IMR-90 (cell line): Measurements from ENCODE around the gene CYB5R3. TPM values are rescaled to one million over a fixed set of nuclear protein-coding genes. Genes with fewer than 3 reads are reported as not detected.
A peak's percentile ranks its signal among the peaks of the same experiment; 100 is the strongest.
"Not testable (repeated sequence)": the region's sequence is repeated elsewhere in the genome, so short reads cannot be mapped to it uniquely, and the experiment has no call there.

Source experiments
- ATAC-seq: fragments of 200-7000 bp; cut with Tn5 transposase; 2 replicates; pipeline ENCODE4 v1.9.1; 2020; ENCODE audit warnings: low read depth, mild to moderate bottlenecking, moderate library complexity
- BruUV-seq: library from RNA; stranded (reverse); fragments of 400-500 nt; replicated peaks from 2 replicates; lab custom pipeline; 2021; lab: Mats Ljungman, UMichigan
- CTCF ChIA-PET: fragments of 300-600 bp; formaldehyde crosslinking; extraction: SDS; loops from one replicate; lab custom pipeline; 2021; ENCODE audit warnings: antibody characterized with exemption; lab: Yijun Ruan, JAX
- POLR2A ChIA-PET: fragments of 300-600 bp; sonication (Branson Sonifier 250); formaldehyde crosslinking; loops from one replicate; lab custom pipeline; 2022; ENCODE audit warnings: antibody characterized with exemption; ENCODE audit not compliant: unreplicated experiment; lab: Charles Lee
- DNase-seq: peaks from one replicate; pipeline ENCODE4 v3.0.0; 2013
- H2AFZ ChIP-seq: replicated peaks from 2 replicates; pipeline ENCODE3; 2013; ENCODE audit warnings: low read length, mild to moderate bottlenecking; ENCODE audit not compliant: poor library complexity
- H2AK5ac ChIP-seq: 2 replicates; pipeline ENCODE4 v1.6.1; 2013; ENCODE audit warnings: low read depth, low read length, inconsistent platforms
- H2AK9ac ChIP-seq: replicated peaks from 2 replicates; pipeline ENCODE3; 2013; ENCODE audit warnings: mild to moderate bottlenecking, low read depth, low read length, moderate library complexity; ENCODE audit not compliant: poor library complexity
- H2BK120ac ChIP-seq: 2 replicates; pipeline ENCODE4 v1.6.1; 2013; ENCODE audit warnings: low read depth, low read length, inconsistent platforms
- H2BK15ac ChIP-seq: 3 replicates; pipeline ENCODE4 v1.6.1; 2013; ENCODE audit warnings: low read depth, low read length, inconsistent platforms
- H2BK20ac ChIP-seq: 2 replicates; pipeline ENCODE4 v1.6.1; 2013; ENCODE audit warnings: low read depth, mild to moderate bottlenecking, inconsistent platforms, low read length, moderate library complexity
- H2BK5ac ChIP-seq: 2 replicates; pipeline ENCODE4 v1.6.1; 2013; ENCODE audit warnings: mild to moderate bottlenecking, low read depth, low read length, inconsistent platforms; ENCODE audit not compliant: poor library complexity, severe bottlenecking
- H3K14ac ChIP-seq: replicated peaks from 2 replicates; pipeline ENCODE4 v1.6.1; 2013; ENCODE audit warnings: low read depth, low read length, inconsistent platforms
- H3K18ac ChIP-seq: 2 replicates; pipeline ENCODE4 v1.6.1; 2013; ENCODE audit warnings: low read depth, low read length, control low read depth
- H3K23ac ChIP-seq: 2 replicates; pipeline ENCODE4 v1.6.1; 2013; ENCODE audit warnings: low read depth, low read length, inconsistent platforms
- H3K27ac ChIP-seq: 2 replicates; pipeline ENCODE4 v1.5.1; 2013; ENCODE audit warnings: mild to moderate bottlenecking, control low read depth, low read length; ENCODE audit not compliant: insufficient read depth
- H3K27me3 ChIP-seq: 2 replicates; pipeline ENCODE4 v1.6.1; 2013; ENCODE audit warnings: low read length; ENCODE audit not compliant: control insufficient read depth, insufficient read depth
- H3K36me3 ChIP-seq: 2 replicates; pipeline ENCODE4 v1.6.1; 2013; ENCODE audit warnings: low read length, mixed read lengths; ENCODE audit not compliant: control insufficient read depth, insufficient read depth
- H3K4ac ChIP-seq: 2 replicates; pipeline ENCODE4 v1.6.1; 2013; ENCODE audit warnings: low read depth, low read length, inconsistent platforms
- H3K4me1 ChIP-seq: 2 replicates; pipeline ENCODE4 v1.6.1; 2013; ENCODE audit warnings: low read length, mixed read lengths; ENCODE audit not compliant: control insufficient read depth, insufficient read depth
- H3K4me2 ChIP-seq: 2 replicates; pipeline ENCODE4 v1.6.1; 2013; ENCODE audit warnings: low read depth, mild to moderate bottlenecking, control low read depth, low read length, moderate library complexity
- H3K4me3 ChIP-seq: 2 replicates; pipeline ENCODE4 v1.5.1; 2013; ENCODE audit warnings: low read depth, mild to moderate bottlenecking, control low read depth, low read length, moderate library complexity; ENCODE audit not compliant: insufficient read depth
- H3K56ac ChIP-seq: 2 replicates; pipeline ENCODE4 v1.6.1; 2013; ENCODE audit warnings: low read length, inconsistent platforms; ENCODE audit not compliant: insufficient read depth; ENCODE audit errors: extremely low read depth
- H3K79me1 ChIP-seq, 2 experiments: 2 replicates each; pipeline ENCODE4 v1.6.1; 2013; ENCODE audit warnings: low read length in 2 of 2, inconsistent platforms in 1 of 2, low read depth in 1 of 2
- H3K9ac ChIP-seq: 2 replicates; pipeline ENCODE4 v1.6.1; 2013; ENCODE audit warnings: low read depth, low read length, control low read depth
- H3K9me1 ChIP-seq: 2 replicates; pipeline ENCODE4 v1.6.1; 2013; ENCODE audit warnings: low read length, inconsistent platforms; ENCODE audit not compliant: insufficient read depth
- H3K9me3 ChIP-seq: 2 replicates; pipeline ENCODE4 v1.6.1; 2013; ENCODE audit warnings: low read length; ENCODE audit not compliant: control insufficient read depth, insufficient read depth
- H4K20me1 ChIP-seq: 2 replicates; pipeline ENCODE4 v1.6.1; 2013; ENCODE audit warnings: low read length, inconsistent platforms; ENCODE audit not compliant: insufficient read depth
- H4K5ac ChIP-seq: 2 replicates; pipeline ENCODE4 v1.6.1; 2013; ENCODE audit warnings: mild to moderate bottlenecking, low read depth, low read length, control low read depth
- H4K8ac ChIP-seq, 2 experiments: 2 replicates each; pipeline ENCODE4 v1.6.1; 2013; ENCODE audit warnings: low read depth in 2 of 2, low read length in 2 of 2, control low read depth in 1 of 2, inconsistent platforms in 1 of 2
- H4K91ac ChIP-seq: 2 replicates; pipeline ENCODE4 v1.6.1; 2013; ENCODE audit warnings: low read depth, low read length, inconsistent platforms; ENCODE audit not compliant: insufficient read depth
- WGBS, 2 experiments: methylation state at CpG; one replicate each; pipeline versions ENCODE4 v1.1.5 to v1.1.7; 2013; ENCODE audit warnings: missing lambda C conversion rate in 2 of 2; ENCODE audit not compliant: insufficient read length in 1 of 2; ENCODE audit errors: extremely low coverage in 2 of 2; 5-methylcytosine and 5-hydroxymethylcytosine counted together
- dilution Hi-C: fragments of 300-500 bp; cut with HindIII; formaldehyde crosslinking; loops from one replicate; pipeline ENCODE4 v1.14.3; 2018; ENCODE audit warnings: low sequenced_read_pairs; ENCODE audit not compliant: unreplicated experiment
- in situ Hi-C: fragments of 300-500 bp; cut with MboI; formaldehyde crosslinking; loops from 3 replicates; pipeline ENCODE4 v1.14.3; 2019; ENCODE audit warnings: low sequenced_read_pairs, inconsistent platforms, mixed read lengths
- intact Hi-C: fragments of 100-400 bp; cut with micrococcal nuclease; formaldehyde crosslinking; loops from 2 replicates; pipeline ENCODE4 v1.10.0; 2022
- polyA plus RNA-seq, 3 experiments: library from polyadenylated mRNA; depleted of rRNA; stranded (reverse); fragments of >200 nt; gene quantifications; 2 replicates each; pipeline ENCODE4 v1.2.3, GENCODE V29; 2012; ENCODE audit warnings: low replicate concordance in 1 of 3
- total RNA-seq: library from RNA; depleted of rRNA; stranded (reverse); fragments of >200 nt; gene quantifications from 2 replicates; pipeline ENCODE4 v1.2.3, GENCODE V29; 2012

The CYB5R3 gene
- total and polyA plus RNA-seq, 2 of the 4 experiments (the other 2 are of a cell fraction), result 44.1 to 362 TPM

DNA sequence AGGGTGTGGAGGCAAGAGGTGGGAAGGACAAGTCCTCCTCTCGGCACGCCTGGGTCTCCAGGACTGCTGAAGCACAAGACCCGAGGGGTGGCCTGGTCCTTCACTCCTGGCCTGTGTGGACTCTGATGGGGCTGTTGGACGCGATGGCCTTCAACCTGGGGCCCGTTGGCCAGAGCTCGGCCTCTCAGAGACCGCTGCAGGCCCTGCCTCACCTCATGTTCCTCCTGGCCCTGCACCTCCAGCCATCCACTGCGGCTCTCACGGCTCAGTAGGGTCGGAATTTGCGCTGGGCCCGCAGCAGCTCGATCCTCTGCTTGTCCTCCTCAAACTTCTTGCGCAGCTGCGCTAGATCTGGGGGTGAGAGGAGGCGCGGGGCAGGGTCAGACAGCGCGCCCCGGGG lies 74.7 kb downstream of the CYB5R3 start:
- BruUV-seq, result not testable (repeated sequence)
- 96% methylated on average over 3 of the region's 21 CpGs; no CpG with 5 or more reads in 1 of the 2 experiments for WGBS, 2 experiments

GRCh38 chr22:42574046-42574445 lies 75.1 kb downstream of the CYB5R3 start:
- H3K27me3 ChIP-seq, H3K4ac ChIP-seq, H3K4me1 ChIP-seq, H2BK120ac ChIP-seq, H3K79me1 ChIP-seq, H3K9me1 ChIP-seq, H3K9me3 ChIP-seq, H2AK9ac ChIP-seq, dilution Hi-C loops, H4K5ac ChIP-seq, H2BK20ac ChIP-seq, H3K27ac ChIP-seq, CTCF ChIA-PET, intact Hi-C loops, H3K9ac ChIP-seq, BruUV-seq, H2BK5ac ChIP-seq, H2BK15ac ChIP-seq, H3K23ac ChIP-seq, H4K20me1 ChIP-seq, H3K18ac ChIP-seq, H4K91ac ChIP-seq, H3K4me3 ChIP-seq, H2AK5ac ChIP-seq, H3K4me2 ChIP-seq, H4K8ac ChIP-seq, H3K56ac ChIP-seq, POLR2A ChIA-PET, DNase-seq, H3K14ac ChIP-seq, in situ Hi-C loops, H2AFZ ChIP-seq: not testable (repeated sequence)
- H3K36me3 ChIP-seq, result peaks cover 32% of the 10 kb centered on the region
- no CpG with 5 or more reads among the region's 1 CpG for WGBS, 2 experiments
- ATAC-seq, result peak; percentile 60

More for the DNA sequence above, 74.7 kb downstream of the CYB5R3 start:
- H3K4me1 ChIP-seq, H4K20me1 ChIP-seq, H2AFZ ChIP-seq, H3K18ac ChIP-seq, CTCF ChIA-PET, POLR2A ChIA-PET, H3K27ac ChIP-seq, H2AK5ac ChIP-seq, H3K79me1 ChIP-seq, H2BK5ac ChIP-seq, H3K4me3 ChIP-seq, H4K8ac ChIP-seq, H3K27me3 ChIP-seq, H2AK9ac ChIP-seq, H4K91ac ChIP-seq, in situ Hi-C loops, H3K56ac ChIP-seq, H2BK120ac ChIP-seq, H2BK15ac ChIP-seq, H3K14ac ChIP-seq, dilution Hi-C loops, ATAC-seq, H3K4ac ChIP-seq, H3K9me1 ChIP-seq, H3K4me2 ChIP-seq, intact Hi-C loops, H4K5ac ChIP-seq, H3K9me3 ChIP-seq, DNase-seq, H3K9ac ChIP-seq, H2BK20ac ChIP-seq, H3K23ac ChIP-seq: not testable (repeated sequence)
- peaks cover 32% of the 10 kb centered on the region for H3K36me3 ChIP-seq
